ENCODE measurements around the gene ACBD4.

ACBD4 gene

DNA sequence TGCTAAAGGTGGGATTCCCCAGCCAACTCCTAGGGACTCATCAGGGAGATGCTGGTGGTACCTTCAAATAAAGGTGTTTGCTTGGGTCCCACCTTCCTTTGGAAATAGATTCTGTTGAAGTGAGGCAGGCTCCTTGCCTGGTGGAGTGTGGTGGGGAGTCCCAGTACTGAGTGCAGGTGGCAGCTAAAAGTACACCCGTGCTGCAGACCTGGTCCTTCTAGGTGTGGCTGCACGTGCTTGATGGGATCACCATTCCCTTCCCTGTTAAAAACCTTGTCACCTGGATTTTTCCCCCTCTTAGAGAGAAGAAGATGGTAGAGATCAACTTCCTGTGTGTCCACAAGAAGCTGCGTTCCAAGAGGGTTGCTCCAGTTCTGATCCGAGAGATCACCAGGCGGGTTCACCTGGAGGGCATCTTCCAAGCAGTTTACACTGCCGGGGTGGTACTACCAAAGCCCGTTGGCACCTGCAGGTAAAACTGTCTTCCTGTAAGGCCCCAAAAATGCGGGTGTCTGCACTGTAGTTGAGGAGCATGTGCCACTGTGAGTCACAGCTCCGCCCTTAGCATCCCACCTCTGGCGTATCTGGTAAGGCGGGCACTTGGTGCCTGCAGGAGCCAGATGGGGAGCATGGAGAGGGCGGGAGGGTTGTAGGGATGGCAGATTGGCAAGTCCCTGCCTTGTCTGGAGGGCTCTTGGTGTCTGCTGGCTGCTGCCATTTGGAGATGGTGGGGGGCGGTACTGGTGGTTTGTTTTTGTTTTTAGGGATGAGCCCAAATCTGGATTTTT lies 37.2 kb upstream of the ACBD4 start:
- no peak overlapping the region for H3K4me3 ChIP-seq (ENCODE audit: low read length)
- DNase-seq (ENCODE audit: low read depth): peak; percentile 25
- TF ChIP-seq, protein P1, sequence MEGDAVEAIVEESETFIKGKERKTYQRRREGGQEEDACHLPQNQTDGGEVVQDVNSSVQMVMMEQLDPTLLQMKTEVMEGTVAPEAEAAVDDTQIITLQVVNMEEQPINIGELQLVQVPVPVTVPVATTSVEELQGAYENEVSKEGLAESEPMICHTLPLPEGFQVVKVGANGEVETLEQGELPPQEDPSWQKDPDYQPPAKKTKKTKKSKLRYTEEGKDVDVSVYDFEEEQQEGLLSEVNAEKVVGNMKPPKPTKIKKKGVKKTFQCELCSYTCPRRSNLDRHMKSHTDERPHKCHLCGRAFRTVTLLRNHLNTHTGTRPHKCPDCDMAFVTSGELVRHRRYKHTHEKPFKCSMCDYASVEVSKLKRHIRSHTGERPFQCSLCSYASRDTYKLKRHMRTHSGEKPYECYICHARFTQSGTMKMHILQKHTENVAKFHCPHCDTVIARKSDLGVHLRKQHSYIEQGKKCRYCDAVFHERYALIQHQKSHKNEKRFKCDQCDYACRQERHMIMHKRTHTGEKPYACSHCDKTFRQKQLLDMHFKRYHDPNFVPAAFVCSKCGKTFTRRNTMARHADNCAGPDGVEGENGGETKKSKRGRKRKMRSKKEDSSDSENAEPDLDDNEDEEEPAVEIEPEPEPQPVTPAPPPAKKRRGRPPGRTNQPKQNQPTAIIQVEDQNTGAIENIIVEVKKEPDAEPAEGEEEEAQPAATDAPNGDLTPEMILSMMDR (IDR thresholded peaks at IDR 0.05; ENCODE audit: insufficient read depth, low read depth, low read length, missing control alignments): no peak

- peak; percentile 84 for DNase-seq (ENCODE audit: low read depth)
- TF ChIP-seq, protein P1 (IDR thresholded peaks at IDR 0.05; ENCODE audit: insufficient read depth, low read depth, low read length, missing control alignments): peak; percentile 90
- H3K4me3 ChIP-seq (ENCODE audit: low read length): no peak overlapping the region
Observed at GRCh38 chr17:45098869-45099616, 36.4 kb upstream of the ACBD4 start.

- peak; percentile 28 for DNase-seq (ENCODE audit: low read depth)
- no peak overlapping the region for H3K4me3 ChIP-seq (ENCODE audit: low read length)
- TF ChIP-seq, protein P1 (IDR thresholded peaks at IDR 0.05; ENCODE audit: insufficient read depth, low read depth, low read length, missing control alignments): no peak
Observed at GRCh38 chr17:45101546-45101882, 34.0 kb upstream of the ACBD4 start.

GRCh38 chr17:45101883-45102811 lies 33.3 kb upstream of the ACBD4 start:
- peak; percentile 59 for DNase-seq (ENCODE audit: low read depth)
- TF ChIP-seq, protein P1 (IDR thresholded peaks at IDR 0.05; ENCODE audit: insufficient read depth, low read depth, low read length, missing control alignments): no peak
- H3K4me3 ChIP-seq (ENCODE audit: low read length): no peak overlapping the region

GRCh38 chr17:45102856-45103255 lies 32.6 kb upstream of the ACBD4 start:
- TF ChIP-seq, protein P1 (IDR thresholded peaks at IDR 0.05; ENCODE audit: insufficient read depth, low read depth, low read length, missing control alignments): no peak
- no peak for DNase-seq (ENCODE audit: low read depth)
- H3K4me3 ChIP-seq (ENCODE audit: low read length): no peak overlapping the region

DNA sequence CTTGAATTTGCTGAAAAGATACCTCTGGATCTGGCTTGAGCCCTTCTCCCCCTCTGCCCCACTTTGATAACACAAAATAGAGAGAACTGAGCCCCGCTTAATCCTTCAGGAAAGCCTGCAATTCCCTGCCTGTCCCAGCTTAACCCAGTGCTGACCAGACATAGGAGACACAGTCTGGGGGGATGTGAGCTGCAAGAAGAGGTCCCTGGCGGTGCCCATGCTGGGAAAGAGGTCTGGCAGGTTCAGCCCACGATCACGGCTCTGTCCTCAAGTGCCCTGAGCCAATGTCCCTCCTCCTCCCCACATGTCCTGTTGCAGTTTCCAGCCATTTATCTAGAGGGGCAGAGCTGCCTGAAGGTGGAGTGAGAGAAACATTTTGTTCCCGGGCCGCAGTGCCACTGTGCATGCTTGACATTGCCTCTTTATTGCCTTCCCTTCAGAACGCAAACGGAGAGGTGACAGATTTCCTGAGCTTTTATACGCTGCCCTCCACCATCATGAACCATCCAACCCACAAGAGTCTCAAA lies 32.2 kb upstream of the ACBD4 start:
- TF ChIP-seq, protein P1 (IDR thresholded peaks at IDR 0.05; ENCODE audit: insufficient read depth, low read depth, low read length, missing control alignments): no peak
- no peak overlapping the region for H3K4me3 ChIP-seq (ENCODE audit: low read length)
- DNase-seq (ENCODE audit: low read depth): no peak

All from epithelial cell of esophagus (primary cell).